Cardiac atrium fibroblast (primary cell): ENCODE measurements around the gene HVCN1. TPM values are rescaled to one million over a fixed set of nuclear protein-coding genes. Genes with fewer than 3 reads are reported as not detected.

Experiments used
- total RNA-seq: library from RNA; depleted of rRNA; stranded (reverse); fragments of >200 nt; gene quantifications from 2 replicates; pipeline ENCODE4 v1.2.3, GENCODE V29; 2015

HVCN1 gene
- total RNA-seq = 3.4 TPM in 2 replicates

GRCh38 chr12:110688446-110689280 lies at the start of gene HVCN1:
TSS of gene HVCN1 (minus strand) at chr12:110689115. CDS start at chr12:110683245, 5,870 bp downstream.

DNA sequence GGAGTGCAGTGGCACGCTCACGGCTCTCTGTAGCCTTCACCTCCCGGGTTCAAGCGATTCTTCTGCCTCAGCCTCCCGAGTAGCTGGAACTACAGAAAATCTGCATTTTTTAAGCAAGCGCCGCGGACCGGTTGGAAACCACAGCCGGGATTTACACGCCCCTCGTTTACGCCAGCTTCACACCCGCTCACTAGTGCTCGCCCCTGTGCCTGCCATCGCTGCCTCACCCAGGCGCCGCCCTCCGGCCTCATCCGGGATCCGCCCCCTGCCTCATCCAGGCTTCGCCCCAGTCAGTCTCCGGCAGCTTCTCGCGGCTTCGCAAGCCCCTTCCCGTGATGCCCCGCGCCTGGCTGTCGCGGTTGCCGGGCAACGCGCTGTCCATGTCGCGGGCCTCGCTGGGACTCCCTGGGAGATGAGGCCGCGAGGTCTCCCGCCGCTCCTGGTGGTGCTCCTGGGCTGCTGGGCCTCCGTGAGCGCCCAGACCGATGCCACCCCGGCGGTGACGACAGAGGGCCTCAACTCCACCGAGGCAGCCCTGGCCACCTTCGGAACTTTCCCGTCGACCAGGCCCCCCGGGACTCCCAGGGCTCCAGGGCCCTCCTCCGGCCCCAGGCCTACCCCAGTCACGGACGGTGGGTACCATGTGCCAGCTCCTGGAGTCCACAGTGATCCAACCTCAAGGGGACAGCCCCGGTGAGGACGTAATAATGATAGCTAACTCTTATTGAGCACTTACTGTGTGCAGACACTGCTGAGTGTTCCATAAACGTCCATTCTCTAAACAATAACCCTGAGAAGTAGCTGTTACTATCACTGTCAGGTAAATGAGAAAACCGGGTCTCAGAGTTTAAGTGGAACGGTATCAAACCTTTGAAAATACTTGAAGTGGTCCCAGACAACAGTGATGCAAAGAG lies 74.9 kb downstream of the HVCN1 start, which contains the start of gene TCTN1:
TCTN1 (plus strand) TSS at position 359 of the 914 bp plus-strand sequence; CDS start at position 413, 54 bp downstream.

Other genes starting within 250 kb of the HVCN1 start
- 711 and 909 TPM in 2 replicates for gene ARPC3, start 238.8 kb downstream of the HVCN1 start, total RNA-seq
- 15.6 and 23.1 TPM in 2 replicates for gene GPN3, start 220.9 kb downstream of the HVCN1 start, total RNA-seq
- gene FAM216A, start 220.3 kb downstream of the HVCN1 start, total RNA-seq = 12.5 and 14.3 TPM in 2 replicates
- gene VPS29, start 187.0 kb downstream of the HVCN1 start, total RNA-seq = 46.3 and 63.9 TPM in 2 replicates
- under 0.01 TPM in 1 of 2 replicates, not detected in the other for gene RAD9B, start 186.8 kb downstream of the HVCN1 start, total RNA-seq
- 2.3 and 3.6 TPM in 2 replicates for gene PPTC7, start 105.8 kb downstream of the HVCN1 start, total RNA-seq
- 36.6 and 42.6 TPM in 2 replicates for gene TCTN1, start 75.0 kb downstream of the HVCN1 start, total RNA-seq
- 79.4 and 81.6 TPM in 2 replicates for gene PPP1CC, start 53.8 kb upstream of the HVCN1 start, total RNA-seq
- gene CCDC63, start 157.9 kb upstream of the HVCN1 start, total RNA-seq = not detected in 2 replicates
- not detected in 2 replicates for gene MYL2, start 231.5 kb upstream of the HVCN1 start, total RNA-seq